Stimulated activated naive B cell treated with anti-CD40 and anti-IgM and Interleukin-4, amounts not matched to agents 10 μg/mL and 1 μg/mL and 100 μg/mL, for 72 hours (primary cell): ENCODE data around the gene PCSK5.

Experiments used
- ATAC-seq, 2 donors: fragments of 150-1000 bp; cut with Tn5 transposase; replicated peaks; 2 replicates each; pipeline ENCODE4 v1.10.0; 2021; ENCODE audit warnings: moderate library complexity in 1 of 2
- DNase-seq: peaks from one replicate; pipeline ENCODE4 v3.0.0; 2021
- H3K27ac Mint-ChIP-seq: one replicate; pipeline ENCODE4 v1.8.0; 2022; ENCODE audit warnings: mild to moderate bottlenecking, mixed read lengths
- H3K27me3 Mint-ChIP-seq, 2 donors: one replicate each; pipeline ENCODE4 v1.8.0; 2022; ENCODE audit warnings: mixed read lengths in 2 of 2
- H3K36me3 Mint-ChIP-seq, 2 donors: one replicate each; pipeline ENCODE4 v1.8.0; 2022; ENCODE audit warnings: mixed read lengths in 2 of 2, mild to moderate bottlenecking in 1 of 2
- H3K4me1 Mint-ChIP-seq, 2 donors: one replicate each; pipeline ENCODE4 v1.8.0; 2022; ENCODE audit warnings: mixed read lengths in 2 of 2, mild to moderate bottlenecking in 1 of 2
- H3K4me3 Mint-ChIP-seq, 2 donors: one replicate each; pipeline ENCODE4 v1.8.0; 2022; ENCODE audit warnings: mild to moderate bottlenecking in 2 of 2, mixed read lengths in 2 of 2, moderate library complexity in 1 of 2
- H3K9me3 Mint-ChIP-seq, 2 donors: one replicate each; pipeline ENCODE4 v1.8.0; 2022; ENCODE audit warnings: mixed read lengths in 2 of 2, mild to moderate bottlenecking in 1 of 2

Gene PCSK5

GRCh38 chr9:75921391-75922127 lies 31.1 kb downstream of the PCSK5 start:
- Mint-ChIP-seq H3K36me3 (no peaks in the 10 kb centered on the region), H3K4me1 (no peaks in the 10 kb centered on the region), H3K4me3 (no peak overlapping the region), H3K27ac (no peak overlapping the region), H3K9me3 (peaks cover 0 to 2% of the 10 kb centered on the region in 2 donors), H3K27me3 (peaks cover 3 to 7% of the 10 kb centered on the region in 2 donors)
- no peak for DNase-seq
- ATAC-seq, result no peak

GRCh38 chr9:75926385-75926784 lies 35.9 kb downstream of the PCSK5 start:
- Mint-ChIP-seq H3K27me3 (peaks cover 3 to 7% of the 10 kb centered on the region in 2 donors), H3K4me3 (no peak overlapping the region), H3K27ac (no peak overlapping the region), H3K9me3 (peaks cover 0 to 7% of the 10 kb centered on the region in 2 donors), H3K4me1 (no peaks in the 10 kb centered on the region), H3K36me3 (no peaks in the 10 kb centered on the region)
- ATAC-seq, result no peak
- no peak for DNase-seq

DNA sequence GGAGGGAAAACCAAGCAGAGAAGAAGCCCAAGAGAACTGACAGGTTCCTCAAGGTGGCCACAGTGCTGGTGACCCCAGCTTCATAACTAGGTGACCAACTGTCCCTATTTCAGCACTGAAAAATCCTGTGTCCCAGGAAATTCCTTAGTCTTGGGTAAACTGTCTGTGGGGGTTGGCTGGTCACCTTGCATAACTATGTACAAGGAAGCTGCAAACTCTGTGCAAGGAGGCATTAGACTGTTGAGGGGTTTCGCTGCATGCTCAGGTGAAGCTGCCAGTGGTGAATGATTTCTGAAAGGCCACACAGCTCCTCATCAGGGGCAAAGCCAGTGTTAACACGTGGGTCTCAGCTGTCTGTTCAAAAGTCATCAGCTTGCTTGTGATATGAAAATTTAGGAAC lies 36.9 kb downstream of the PCSK5 start:
- Mint-ChIP-seq H3K4me1 (no peaks in the 10 kb centered on the region), H3K9me3 (peaks cover 0 to 7% of the 10 kb centered on the region in 2 donors), H3K36me3 (no peaks in the 10 kb centered on the region), H3K4me3 (no peak overlapping the region), H3K27me3 (peaks cover under 1 to 7% of the 10 kb centered on the region in 2 donors), H3K27ac (no peak overlapping the region)
- no peak for DNase-seq
- ATAC-seq, result no peak

DNA sequence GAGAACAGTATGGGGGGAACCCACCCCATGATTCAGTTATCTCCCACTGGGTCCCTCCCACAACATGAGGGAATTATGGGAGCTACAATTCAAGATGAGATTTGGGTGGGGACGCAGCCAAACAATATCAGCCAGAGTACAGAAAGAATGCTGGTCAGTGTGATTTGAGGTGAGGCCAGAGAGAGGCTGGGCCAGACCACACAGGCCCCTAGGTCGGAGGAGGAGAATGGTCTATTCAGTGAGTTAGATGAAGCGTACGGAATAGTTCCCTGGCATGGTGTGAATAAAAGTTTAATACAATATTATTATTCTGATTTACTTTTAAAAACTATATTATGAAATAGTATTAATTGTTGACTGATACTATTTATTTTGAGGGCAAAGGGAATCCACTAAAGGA lies 39.7 kb downstream of the PCSK5 start:
- no peak for ATAC-seq
- Mint-ChIP-seq H3K27ac (no peak overlapping the region), H3K4me1 (no peaks in the 10 kb centered on the region)

DNA sequence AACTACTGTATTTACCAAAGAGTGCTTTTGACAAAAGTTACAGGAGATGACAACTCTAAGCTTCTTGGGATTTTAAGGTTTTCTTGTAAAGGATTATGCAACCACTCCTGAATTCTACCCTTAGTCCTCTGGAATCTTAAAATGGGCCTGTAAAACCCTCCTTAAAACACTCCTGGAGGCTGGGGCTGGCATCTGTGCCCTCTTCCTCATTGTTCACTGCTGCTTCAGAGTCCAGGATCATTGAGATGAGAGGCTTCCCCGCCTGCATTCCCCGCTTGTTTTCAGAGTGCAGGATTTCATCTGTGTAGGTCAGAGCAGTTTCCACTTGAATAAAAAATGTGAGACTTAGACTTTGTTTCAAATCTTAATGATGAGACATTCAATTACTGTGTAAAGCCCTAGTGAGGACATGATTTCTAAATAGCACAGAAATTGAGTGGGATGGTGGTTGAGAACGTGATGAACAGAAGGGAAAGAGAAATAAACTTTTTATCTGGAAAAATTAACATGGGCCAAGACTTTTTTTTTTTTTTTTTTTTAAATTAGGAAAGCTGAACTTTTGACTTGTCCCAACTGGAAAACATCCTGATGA lies 40.4 kb downstream of the PCSK5 start:
- Mint-ChIP-seq H3K9me3 (peaks cover 0 to 6% of the 10 kb centered on the region in 2 donors), H3K4me1 (no peaks in the 10 kb centered on the region), H3K4me3 (no peak overlapping the region), H3K36me3 (no peaks in the 10 kb centered on the region), H3K27ac (no peak overlapping the region), H3K27me3 (no peaks in the 10 kb centered on the region)
- DNase-seq (no peak), ATAC-seq (no peak)

More for the DNA sequence above, 39.7 kb downstream of the PCSK5 start:
- H3K4me3 Mint-ChIP-seq, result no peak overlapping the region
- DNase-seq, result no peak
- H3K9me3 Mint-ChIP-seq, result peaks cover 0 to 6% of the 10 kb centered on the region in 2 donors
- H3K27me3 Mint-ChIP-seq, result peaks cover 0 to 5% of the 10 kb centered on the region in 2 donors
- H3K36me3 Mint-ChIP-seq, result no peaks in the 10 kb centered on the region

DNA sequence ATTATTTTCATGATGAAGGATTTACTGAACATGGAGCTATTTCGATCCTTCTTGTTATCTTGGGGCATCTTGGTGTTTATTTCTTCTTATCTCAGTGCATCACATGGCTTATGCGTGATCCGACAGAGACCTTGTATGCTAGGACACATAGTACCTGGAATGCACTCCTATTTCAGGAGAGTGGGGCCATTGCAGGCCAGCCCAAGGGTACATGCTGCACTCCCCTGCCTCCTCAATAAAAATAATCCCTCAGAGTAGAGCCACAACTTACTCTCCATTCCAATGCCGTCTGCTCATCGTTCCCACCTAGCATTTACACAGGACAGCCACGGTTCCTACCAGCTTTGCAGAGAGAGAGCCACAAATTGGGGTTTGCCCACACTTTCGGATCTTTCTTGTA lies 43.5 kb downstream of the PCSK5 start:
- H3K4me3 Mint-ChIP-seq, result no peak overlapping the region
- DNase-seq (no peak), ATAC-seq (no peak)
- peaks cover 0 to 7% of the 10 kb centered on the region in 2 donors for H3K27me3 Mint-ChIP-seq
- H3K9me3 Mint-ChIP-seq, result peaks cover 0 to 6% of the 10 kb centered on the region in 2 donors
- no peaks in the 10 kb centered on the region for H3K4me1 Mint-ChIP-seq
- no peaks in the 10 kb centered on the region for H3K36me3 Mint-ChIP-seq
- H3K27ac Mint-ChIP-seq, result no peak overlapping the region

DNA sequence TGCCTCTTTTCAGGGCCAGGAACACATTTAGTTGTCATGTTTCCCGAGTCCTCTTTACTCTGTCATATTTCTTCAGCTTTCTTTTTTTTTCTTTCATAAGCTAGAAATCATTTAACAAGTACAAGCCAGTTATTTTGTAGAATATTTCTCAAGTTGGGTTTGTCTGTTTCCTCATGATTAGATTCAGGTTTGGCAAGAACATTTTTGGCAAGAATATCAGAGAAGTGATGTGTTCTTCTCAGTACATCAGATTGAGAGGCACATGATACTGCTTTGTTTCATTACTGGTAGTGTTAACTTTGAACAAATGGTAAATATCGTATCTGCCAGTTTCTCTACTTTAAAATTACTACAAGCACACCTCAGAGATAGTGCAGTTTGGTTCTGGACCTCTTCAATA lies 45.1 kb downstream of the PCSK5 start:
- Mint-ChIP-seq H3K9me3 (peaks cover 0 to 3% of the 10 kb centered on the region in 2 donors), H3K4me3 (no peak overlapping the region), H3K4me1 (no peaks in the 10 kb centered on the region), H3K27ac (no peak overlapping the region), H3K27me3 (peaks cover 0 to 7% of the 10 kb centered on the region in 2 donors), H3K36me3 (no peaks in the 10 kb centered on the region)
- DNase-seq (no peak), ATAC-seq (no peak)

GRCh38 chr9:75937521-75938258 lies 47.2 kb downstream of the PCSK5 start:
- Mint-ChIP-seq H3K27ac (no peak overlapping the region), H3K9me3 (peaks cover 0 to 4% of the 10 kb centered on the region in 2 donors), H3K4me3 (no peak overlapping the region), H3K36me3 (peaks cover 0 to 2% of the 10 kb centered on the region in 2 donors), H3K27me3 (peaks cover 0 to 7% of the 10 kb centered on the region in 2 donors), H3K4me1 (no peaks in the 10 kb centered on the region)
- DNase-seq (no peak), ATAC-seq (no peak)

DNA sequence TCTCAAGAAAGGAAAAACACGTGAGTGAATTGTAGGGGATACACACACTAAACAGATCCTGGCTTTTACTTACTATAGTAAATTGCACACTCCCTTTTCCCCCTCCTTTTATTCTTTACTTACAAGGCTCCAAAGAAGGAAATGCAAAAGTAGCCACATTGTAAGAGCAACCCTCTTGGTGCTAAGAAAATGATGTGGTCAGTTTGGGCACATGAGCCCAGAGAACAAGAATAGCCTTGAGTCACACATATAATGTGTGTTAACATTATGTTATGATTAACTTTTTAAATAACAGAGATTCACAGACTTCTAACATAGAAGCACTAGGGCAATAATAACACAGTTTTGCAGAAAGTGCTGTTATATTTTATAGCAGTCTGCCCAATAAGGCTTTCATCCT lies 48.5 kb downstream of the PCSK5 start:
- no peak for DNase-seq
- peaks cover 0 to 7% of the 10 kb centered on the region in 2 donors for H3K27me3 Mint-ChIP-seq
- H3K4me3 Mint-ChIP-seq, result no peak overlapping the region
- no peak for ATAC-seq
- peaks cover 0 to 2% of the 10 kb centered on the region in 2 donors for H3K36me3 Mint-ChIP-seq
- H3K9me3 Mint-ChIP-seq, result peaks cover 0 to 3% of the 10 kb centered on the region in 2 donors
- H3K27ac Mint-ChIP-seq, result no peak overlapping the region
- H3K4me1 Mint-ChIP-seq, result no peaks in the 10 kb centered on the region

- H3K9me3 Mint-ChIP-seq, result peaks cover 0 to 3% of the 10 kb centered on the region in 2 donors
- peaks cover 0 to 7% of the 10 kb centered on the region in 2 donors for H3K27me3 Mint-ChIP-seq
- no peak overlapping the region for H3K4me3 Mint-ChIP-seq
- DNase-seq, result no peak
- no peak for ATAC-seq
- H3K36me3 Mint-ChIP-seq, result peaks cover 0 to 2% of the 10 kb centered on the region in 2 donors
- H3K4me1 Mint-ChIP-seq, result no peaks in the 10 kb centered on the region
- no peak overlapping the region for H3K27ac Mint-ChIP-seq
These were observed 49.2 kb downstream of the PCSK5 start for GRCh38 chr9:75939536-75940111.

GRCh38 chr9:75941066-75941465 lies 50.6 kb downstream of the PCSK5 start:
- ATAC-seq (no peak), DNase-seq (no peak)
- Mint-ChIP-seq H3K4me1 (no peaks in the 10 kb centered on the region), H3K4me3 (no peak overlapping the region), H3K27ac (no peak overlapping the region), H3K36me3 (peaks cover 0 to 2% of the 10 kb centered on the region in 2 donors), H3K27me3 (peaks cover 0 to 12% of the 10 kb centered on the region in 2 donors), H3K9me3 (peaks cover 0 to 3% of the 10 kb centered on the region in 2 donors)

DNA sequence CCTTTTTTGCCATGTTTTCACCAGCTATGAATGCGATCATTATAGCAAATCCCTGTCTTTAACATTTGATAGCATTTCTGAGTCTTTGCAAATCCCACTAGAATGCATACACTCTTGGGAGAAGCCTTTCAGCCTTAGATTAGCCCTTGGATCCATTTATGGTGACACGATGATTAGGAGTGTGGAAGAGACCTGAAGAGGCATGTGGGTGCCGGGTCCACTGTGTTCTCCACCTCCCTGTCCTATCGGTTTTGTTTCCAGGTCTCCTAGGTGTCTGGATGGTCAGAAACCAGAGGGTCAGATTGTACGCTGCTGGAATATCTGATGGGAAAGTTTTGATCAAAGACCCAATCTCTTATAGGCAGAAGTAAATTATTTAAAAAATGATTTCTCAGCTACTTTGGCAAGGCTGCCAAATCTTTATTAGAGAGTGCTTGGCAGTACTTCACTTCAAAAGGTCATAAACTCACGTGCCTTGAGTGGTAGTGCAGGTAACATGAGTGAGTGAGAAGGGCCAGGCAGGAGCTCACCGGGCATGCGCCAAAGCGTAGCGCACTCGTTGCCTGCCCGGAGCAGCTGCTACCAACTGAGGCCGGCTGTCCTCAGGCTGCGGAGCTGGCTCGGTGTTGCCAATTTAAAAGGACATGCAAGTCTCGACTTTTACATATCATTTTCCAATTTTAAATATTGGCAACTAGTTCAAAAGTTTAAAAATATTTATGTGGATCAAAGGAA lies 51.3 kb downstream of the PCSK5 start:
- Mint-ChIP-seq H3K4me3 (no peak overlapping the region), H3K36me3 (peaks cover 0 to 2% of the 10 kb centered on the region in 2 donors), H3K9me3 (peaks cover 0 to 3% of the 10 kb centered on the region in 2 donors), H3K27me3 (peaks cover 0 to 6% of the 10 kb centered on the region in 2 donors), H3K27ac (no peak overlapping the region), H3K4me1 (no peaks in the 10 kb centered on the region)
- DNase-seq (no peak), ATAC-seq (no peak)

DNA sequence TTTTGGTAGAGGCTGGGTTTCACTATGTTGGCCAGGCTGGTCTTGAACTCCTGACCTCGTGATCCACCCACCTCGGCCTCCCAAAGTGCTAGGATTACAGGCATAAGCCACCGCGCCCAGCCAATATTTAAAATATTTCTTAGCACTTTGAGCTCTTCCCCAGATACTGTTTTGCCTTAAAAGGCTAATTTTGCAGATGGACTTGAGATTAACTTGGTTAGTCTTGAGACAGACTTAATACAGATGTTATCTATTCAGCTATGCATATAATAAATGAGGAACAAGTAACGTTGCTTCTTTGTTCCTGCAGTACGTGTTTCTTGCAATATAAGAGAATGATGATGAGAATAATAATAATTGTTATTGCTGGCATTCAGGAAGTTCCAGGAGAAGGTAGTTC lies 56.3 kb downstream of the PCSK5 start:
- Mint-ChIP-seq H3K9me3 (peaks cover 0 to 6% of the 10 kb centered on the region in 2 donors), H3K4me1 (no peaks in the 10 kb centered on the region), H3K27ac (no peak overlapping the region), H3K27me3 (peaks cover 0 to 6% of the 10 kb centered on the region in 2 donors), H3K36me3 (peaks cover 0 to 2% of the 10 kb centered on the region in 2 donors), H3K4me3 (no peak overlapping the region)
- ATAC-seq (no peak), DNase-seq (no peak)

- Mint-ChIP-seq H3K9me3 (peaks cover 0 to 6% of the 10 kb centered on the region in 2 donors), H3K27me3 (peaks cover 0 to 6% of the 10 kb centered on the region in 2 donors), H3K4me3 (no peak overlapping the region), H3K27ac (no peak overlapping the region), H3K4me1 (no peaks in the 10 kb centered on the region), H3K36me3 (peaks cover 0 to 2% of the 10 kb centered on the region in 2 donors)
- DNase-seq (no peak), ATAC-seq (no peak)
These were observed 56.8 kb downstream of the PCSK5 start for GRCh38 chr9:75947233-75947632.
